ENCODE measurements around the gene CDHR2. TPM values are rescaled to one million over a fixed set of nuclear protein-coding genes. Genes with fewer than 3 reads are reported as not detected.

CDHR2 gene
- total and polyA plus RNA-seq, 2 donors from 2014 or later: 4.2 to 8.0 TPM

DNA sequence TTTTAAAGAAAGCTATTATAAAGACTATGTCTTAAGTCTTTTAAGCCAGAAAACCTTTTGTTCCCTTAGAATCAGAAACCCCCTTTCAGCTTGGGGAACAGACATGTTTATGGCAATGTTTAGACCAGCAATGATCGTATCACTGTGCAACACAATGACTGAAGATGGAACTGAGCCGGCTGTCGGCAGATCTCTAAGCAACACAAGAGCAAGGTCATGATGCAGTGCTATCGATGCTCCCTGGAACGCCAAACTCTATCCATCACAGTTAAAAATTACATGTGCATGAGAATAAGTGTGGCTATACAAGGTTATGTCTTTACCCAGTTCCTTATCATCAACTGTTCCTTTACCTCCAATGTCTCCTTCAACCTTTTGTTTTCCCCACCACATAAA, 10.2 kb upstream of the CDHR2 start:
- H3K36me3 ChIP-seq (ENCODE audit: control insufficient read depth in 2 of 3, insufficient read depth in 3 of 3, low read length in 3 of 3): no peaks in the 10 kb centered on the region
- H3K4me1 ChIP-seq (ENCODE audit: control insufficient read depth in 2 of 3, insufficient read depth in 2 of 3, low read depth in 1 of 3, low read length in 3 of 3): peaks cover 0 to 31% (median 13%) of the 10 kb centered on the region in 3 donors
- intact Hi-C loops (cut with DNase I): no loop called here
- H3K27ac ChIP-seq (ENCODE audit: low read depth in 2 of 2, low read length in 2 of 2): no peak overlapping the region
- no peak overlapping the region for H3K9ac ChIP-seq (ENCODE audit: low read length in 3 of 3)
- H3K9me3 ChIP-seq (ENCODE audit: control insufficient read depth in 2 of 3, insufficient read depth in 1 of 3, low read length in 3 of 3): no peaks in the 10 kb centered on the region
- DNase-seq (no peak), FAIRE-seq (no peak)
- H3K27me3 ChIP-seq (ENCODE audit: control insufficient read depth, insufficient read depth, low read length): no peaks in the 10 kb centered on the region
- no peak overlapping the region for H3K4me3 ChIP-seq (ENCODE audit: low read length in 3 of 3)
- no peak for TF ChIP-seq CTCF (IDR thresholded peaks at IDR 0.05; ENCODE audit: borderline replicate concordance, extremely low read depth, insufficient read depth)

GRCh38 chr5:176540476-176540899, 8.7 kb upstream of the CDHR2 start:
- no peaks in the 10 kb centered on the region for H3K36me3 ChIP-seq (ENCODE audit: control insufficient read depth in 2 of 3, insufficient read depth in 3 of 3, low read length in 3 of 3)
- H3K4me3 ChIP-seq (ENCODE audit: low read length in 3 of 3): no peak overlapping the region
- no peak for FAIRE-seq
- no peak overlapping the region for H3K9ac ChIP-seq (ENCODE audit: low read length in 3 of 3)
- no peak overlapping the region for H3K27ac ChIP-seq (ENCODE audit: low read depth in 2 of 2, low read length in 2 of 2)
- TF ChIP-seq CTCF (IDR thresholded peaks at IDR 0.05; ENCODE audit: borderline replicate concordance, extremely low read depth, insufficient read depth): no peak
- DNase-seq: peak in 1 of 5 donors; percentile 54
- intact Hi-C loops (cut with DNase I): no loop called here
- peaks cover 0 to 18% (median 9%) of the 10 kb centered on the region in 3 donors for H3K4me1 ChIP-seq (ENCODE audit: control insufficient read depth in 2 of 3, insufficient read depth in 2 of 3, low read depth in 1 of 3, low read length in 3 of 3)
- no peaks in the 10 kb centered on the region for H3K9me3 ChIP-seq (ENCODE audit: control insufficient read depth in 2 of 3, insufficient read depth in 1 of 3, low read length in 3 of 3)
- no peaks in the 10 kb centered on the region for H3K27me3 ChIP-seq (ENCODE audit: control insufficient read depth, insufficient read depth, low read length)

DNA sequence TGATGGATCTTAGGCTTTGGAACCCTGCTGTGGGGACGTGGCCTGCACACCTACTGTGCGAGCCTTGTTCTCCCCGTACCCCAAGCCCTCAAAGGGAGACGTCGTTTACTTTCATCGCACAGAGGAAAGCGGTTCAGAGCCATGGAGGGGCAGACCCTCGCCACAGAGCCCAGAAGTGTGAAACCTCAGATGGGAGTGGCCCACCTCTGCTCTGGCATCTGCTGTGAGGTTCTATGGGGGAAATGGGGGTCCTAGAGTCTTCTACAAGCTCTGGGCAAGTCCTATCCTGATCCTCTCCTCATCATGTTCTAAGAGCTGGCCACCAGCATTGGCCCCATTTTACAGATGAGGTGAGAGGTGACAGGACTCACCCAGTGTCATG, 8.2 kb upstream of the CDHR2 start:
- Histone ChIP-seq H3K36me3 (ENCODE audit: control insufficient read depth in 2 of 3, insufficient read depth in 3 of 3, low read length in 3 of 3) (no peaks in the 10 kb centered on the region), H3K4me3 (ENCODE audit: low read length in 3 of 3) (no peak overlapping the region), H3K27me3 (ENCODE audit: control insufficient read depth, insufficient read depth, low read length) (no peaks in the 10 kb centered on the region), H3K4me1 (ENCODE audit: control insufficient read depth in 2 of 3, insufficient read depth in 2 of 3, low read depth in 1 of 3, low read length in 3 of 3) (peaks cover 0 to 19% (median 9%) of the 10 kb centered on the region in 3 donors), H3K27ac (ENCODE audit: low read depth in 2 of 2, low read length in 2 of 2) (no peak overlapping the region), H3K9me3 (ENCODE audit: control insufficient read depth in 2 of 3, insufficient read depth in 1 of 3, low read length in 3 of 3) (no peaks in the 10 kb centered on the region), H3K9ac (ENCODE audit: low read length in 3 of 3) (no peak overlapping the region)
- intact Hi-C loops (cut with DNase I): no loop called here
- TF ChIP-seq CTCF (IDR thresholded peaks at IDR 0.05; ENCODE audit: borderline replicate concordance, extremely low read depth, insufficient read depth): no peak
- FAIRE-seq (no peak), DNase-seq (no peak)
